ENCODE data around the gene LMOD3. TPM values are rescaled to one million over a fixed set of nuclear protein-coding genes. Genes with fewer than 3 reads are reported as not detected.

LMOD3 gene
- total and polyA plus RNA-seq, 2 donors (not counting 3 experiments of a cell fraction or from before 2014, with no cell fraction given), result not detected

- H3K9me1 ChIP-seq (replicated peaks; ENCODE audit: control insufficient read depth, extremely low read depth, insufficient read depth, low read length), result no peaks in the 10 kb centered on the region
- POLR2A ChIA-PET, result no interaction called here
- BruUV-seq (replicated peaks), result no TSS peak
- no peak overlapping the region for H3K27ac ChIP-seq (ENCODE audit: insufficient read depth, low read depth, low read length)
- H3K36me3 ChIP-seq (ENCODE audit: control insufficient read depth in 2 of 2, extremely low read depth in 1 of 2, insufficient read depth in 2 of 2, low read length in 2 of 2), result peaks cover 11 to 14% of the 10 kb centered on the region in 2 experiments
- peaks cover 6% of the 10 kb centered on the region for H3K4me1 ChIP-seq (ENCODE audit: control insufficient read depth, extremely low read depth, insufficient read depth, low read length)
- TF ChIP-seq POLR2A (IDR thresholded peaks at IDR 0.05; ENCODE audit: low read depth, low read length) (no peak), MAX (IDR thresholded peaks at IDR 0.05; ENCODE audit: insufficient read depth, insufficient read length) (no peak), JUN (IDR thresholded peaks at IDR 0.05; ENCODE audit: borderline replicate concordance, insufficient read depth, insufficient read length, low read depth) (no peak), POLR2AphosphoS5 (IDR thresholded peaks at IDR 0.05; ENCODE audit: insufficient read depth, low read depth, low read length) (no peak), MYC (IDR thresholded peaks at IDR 0.05; ENCODE audit: low read depth, low read length) (no peak), EZH2 (IDR thresholded peaks at IDR 0.05; ENCODE audit: borderline replicate concordance, low read depth, low read length, severe bottlenecking) (no peak), GATA2 (IDR thresholded peaks at IDR 0.05; ENCODE audit: insufficient read depth, insufficient read length, low read depth, low read length) (no peak), CTCF (IDR thresholded peaks at IDR 0.05; ENCODE audit: extremely low read depth in 1 of 2, insufficient read depth in 1 of 2, low read depth in 1 of 2, low read length in 2 of 2) (no peak), FOS (IDR thresholded peaks at IDR 0.05; ENCODE audit: borderline replicate concordance, insufficient read depth, low read length) (no peak)
- H3K9me3 ChIP-seq (replicated peaks; ENCODE audit: control insufficient read depth, insufficient read depth, low read length), result no peaks in the 10 kb centered on the region
- no peak for FAIRE-seq
- no peak overlapping the region for H3K4me3 ChIP-seq (replicated peaks in 1 of 3; ENCODE audit: insufficient read depth in 1 of 3, low read depth in 1 of 3, low read length in 3 of 3)
- no peak overlapping the region for H3K4me2 ChIP-seq (ENCODE audit: insufficient read depth, low read length)
- no peak overlapping the region for H2AFZ ChIP-seq (ENCODE audit: low read depth, low read length)
- intact Hi-C loops (cut with micrococcal nuclease) (no loop called here), dilution Hi-C loops (cut with MboI; ENCODE audit: extremely low pct_ligation_motif_present, low sequenced_read_pairs) (no loop called here)
- H4K20me1 ChIP-seq (replicated peaks; ENCODE audit: control insufficient read depth, extremely low read depth, insufficient read depth, low read length), result no peaks in the 10 kb centered on the region
- H3K9ac ChIP-seq (replicated peaks; ENCODE audit: extremely low read depth, insufficient read depth, low read length), result no peak overlapping the region
- H3K79me2 ChIP-seq (ENCODE audit: control insufficient read depth, insufficient read depth, low read length), result peaks cover 41% of the 10 kb centered on the region
- DNase-seq (ENCODE audit: low read depth, low spot score), result no peak
- CTCF ChIA-PET, result interaction anchor here (1.0 to 4.4 kb wide), 4 partner anchors 9 to 205 kb away, joined by 3 to 26 read pairs (median 4); no protein-coding TSS in a partner anchor
- no peaks in the 10 kb centered on the region for H3K27me3 ChIP-seq (ENCODE audit: control insufficient read depth in 2 of 2, insufficient read depth in 2 of 2, low read length in 2 of 2)
Measured at GRCh38 chr3:69099576-69099975, 22.8 kb downstream of the LMOD3 start.

All from endothelial cell of umbilical vein (primary cell).